ENCODE results near the gene ABHD12.

The ABHD12 gene

DNA sequence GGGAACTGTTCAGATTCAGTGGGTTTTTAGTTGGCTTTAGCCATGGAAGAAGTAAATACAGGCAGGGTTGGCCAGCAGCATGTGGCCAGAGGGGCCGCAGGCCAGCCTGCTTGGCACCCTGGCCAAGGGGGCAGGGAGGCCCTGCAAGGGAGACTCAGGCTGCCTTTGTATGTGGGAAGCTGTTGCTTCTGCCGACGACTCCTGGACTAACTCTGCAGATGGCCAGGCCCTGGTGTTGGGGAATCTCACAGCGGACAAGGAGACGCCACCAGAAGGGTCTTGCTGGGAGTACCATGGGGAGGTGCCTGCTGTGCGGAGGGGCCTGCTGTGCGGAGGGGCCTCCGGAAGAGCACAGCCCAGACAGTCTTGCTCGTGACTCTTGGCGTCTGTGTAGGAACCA, 117.6 kb downstream of the ABHD12 start:
- H3K36me3 ChIP-seq (ENCODE audit: insufficient read depth, low read length) = peaks cover 60% of the 10 kb centered on the region
- TF ChIP-seq EZH2 (IDR thresholded peaks at IDR 0.05; ENCODE audit: borderline replicate concordance, low read length) = no peak
- TF ChIP-seq, protein P1, sequence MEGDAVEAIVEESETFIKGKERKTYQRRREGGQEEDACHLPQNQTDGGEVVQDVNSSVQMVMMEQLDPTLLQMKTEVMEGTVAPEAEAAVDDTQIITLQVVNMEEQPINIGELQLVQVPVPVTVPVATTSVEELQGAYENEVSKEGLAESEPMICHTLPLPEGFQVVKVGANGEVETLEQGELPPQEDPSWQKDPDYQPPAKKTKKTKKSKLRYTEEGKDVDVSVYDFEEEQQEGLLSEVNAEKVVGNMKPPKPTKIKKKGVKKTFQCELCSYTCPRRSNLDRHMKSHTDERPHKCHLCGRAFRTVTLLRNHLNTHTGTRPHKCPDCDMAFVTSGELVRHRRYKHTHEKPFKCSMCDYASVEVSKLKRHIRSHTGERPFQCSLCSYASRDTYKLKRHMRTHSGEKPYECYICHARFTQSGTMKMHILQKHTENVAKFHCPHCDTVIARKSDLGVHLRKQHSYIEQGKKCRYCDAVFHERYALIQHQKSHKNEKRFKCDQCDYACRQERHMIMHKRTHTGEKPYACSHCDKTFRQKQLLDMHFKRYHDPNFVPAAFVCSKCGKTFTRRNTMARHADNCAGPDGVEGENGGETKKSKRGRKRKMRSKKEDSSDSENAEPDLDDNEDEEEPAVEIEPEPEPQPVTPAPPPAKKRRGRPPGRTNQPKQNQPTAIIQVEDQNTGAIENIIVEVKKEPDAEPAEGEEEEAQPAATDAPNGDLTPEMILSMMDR (IDR thresholded peaks at IDR 0.05; ENCODE audit: low read length) = no peak
- no peak overlapping the region for H3K4me3 ChIP-seq (ENCODE audit: low read depth, low read length, poor library complexity, severe bottlenecking)
- no peaks in the 10 kb centered on the region for H3K9me2 ChIP-seq (ENCODE audit: low read depth, low read length)
- no peaks in the 10 kb centered on the region for H3K79me2 ChIP-seq (ENCODE audit: insufficient read depth, low read length)
- no peak overlapping the region for H3K9ac ChIP-seq (ENCODE audit: low read length)
- no peaks in the 10 kb centered on the region for H3K9me3 ChIP-seq (ENCODE audit: low read length)
- peaks cover 12% of the 10 kb centered on the region for H3K4me1 ChIP-seq (ENCODE audit: insufficient read depth, low read length, severe bottlenecking)
- H4K20me1 ChIP-seq (ENCODE audit: insufficient read depth, low read length) = no peaks in the 10 kb centered on the region
- no peak overlapping the region for H3K27ac ChIP-seq (ENCODE audit: low read depth, low read length, poor library complexity, severe bottlenecking)
- H3F3A ChIP-seq (ENCODE audit: insufficient read depth, low read length) = no peaks in the 10 kb centered on the region
- no peaks in the 10 kb centered on the region for H3K27me3 ChIP-seq (ENCODE audit: insufficient read depth, low read length)
- no peak overlapping the region for H3K4me2 ChIP-seq (ENCODE audit: low read length)
- H2AFZ ChIP-seq (ENCODE audit: low read length) = no peak overlapping the region

DNA sequence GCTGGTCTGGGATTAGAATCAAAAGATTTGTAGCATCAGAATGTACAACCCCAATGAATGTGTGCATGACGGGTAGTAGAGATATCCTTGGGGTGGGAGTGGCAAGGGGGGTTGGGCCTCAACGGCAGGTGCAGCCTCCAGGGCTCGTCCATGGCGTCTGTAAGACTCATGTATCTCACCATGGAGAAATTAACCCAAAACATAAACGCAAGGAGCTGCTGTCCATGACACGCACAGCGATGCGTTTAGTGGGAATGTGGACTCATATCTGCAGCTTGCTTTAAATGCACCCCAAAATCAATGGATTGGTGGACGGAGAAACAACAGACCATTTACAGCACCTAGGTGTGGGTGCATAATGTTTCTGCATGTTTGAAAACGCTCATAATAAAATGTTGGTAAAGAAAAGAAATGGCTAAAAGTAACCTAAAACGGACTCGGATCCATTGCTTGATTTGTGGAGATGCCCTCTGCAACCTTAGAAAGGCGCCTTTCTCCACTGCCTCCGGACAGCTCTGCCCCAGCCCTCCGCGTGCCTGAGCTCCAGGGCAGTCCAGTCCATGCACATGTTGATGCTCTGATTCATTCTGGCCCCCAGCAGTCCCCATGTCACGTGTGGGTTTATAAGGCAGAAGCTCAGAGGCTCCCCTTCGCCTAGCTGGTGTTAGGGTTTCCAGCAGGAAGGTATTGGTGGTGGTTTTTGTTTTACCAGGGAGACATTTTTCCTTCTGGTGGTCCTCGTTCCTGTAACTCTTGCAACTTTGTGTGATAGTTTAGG, 118.2 kb downstream of the ABHD12 start:
- Histone ChIP-seq H4K20me1 (ENCODE audit: insufficient read depth, low read length) (no peaks in the 10 kb centered on the region), H3K27me3 (ENCODE audit: insufficient read depth, low read length) (no peaks in the 10 kb centered on the region), H3K9me2 (ENCODE audit: low read depth, low read length) (no peaks in the 10 kb centered on the region), H3K27ac (ENCODE audit: low read depth, low read length, poor library complexity, severe bottlenecking) (no peak overlapping the region), H3K9ac (ENCODE audit: low read length) (no peak overlapping the region), H3F3A (ENCODE audit: insufficient read depth, low read length) (no peaks in the 10 kb centered on the region), H3K4me1 (ENCODE audit: insufficient read depth, low read length, severe bottlenecking) (peaks cover 17% of the 10 kb centered on the region), H3K79me2 (ENCODE audit: insufficient read depth, low read length) (no peaks in the 10 kb centered on the region), H3K9me3 (ENCODE audit: low read length) (no peaks in the 10 kb centered on the region), H2AFZ (ENCODE audit: low read length) (no peak overlapping the region), H3K36me3 (ENCODE audit: insufficient read depth, low read length) (peaks cover 54% of the 10 kb centered on the region), H3K4me2 (ENCODE audit: low read length) (no peak overlapping the region), H3K4me3 (ENCODE audit: low read depth, low read length, poor library complexity, severe bottlenecking) (no peak overlapping the region)
- TF ChIP-seq EZH2 (IDR thresholded peaks at IDR 0.05; ENCODE audit: borderline replicate concordance, low read length) = no peak
- TF ChIP-seq, protein P1 (IDR thresholded peaks at IDR 0.05; ENCODE audit: low read length) = no peak

DNA sequence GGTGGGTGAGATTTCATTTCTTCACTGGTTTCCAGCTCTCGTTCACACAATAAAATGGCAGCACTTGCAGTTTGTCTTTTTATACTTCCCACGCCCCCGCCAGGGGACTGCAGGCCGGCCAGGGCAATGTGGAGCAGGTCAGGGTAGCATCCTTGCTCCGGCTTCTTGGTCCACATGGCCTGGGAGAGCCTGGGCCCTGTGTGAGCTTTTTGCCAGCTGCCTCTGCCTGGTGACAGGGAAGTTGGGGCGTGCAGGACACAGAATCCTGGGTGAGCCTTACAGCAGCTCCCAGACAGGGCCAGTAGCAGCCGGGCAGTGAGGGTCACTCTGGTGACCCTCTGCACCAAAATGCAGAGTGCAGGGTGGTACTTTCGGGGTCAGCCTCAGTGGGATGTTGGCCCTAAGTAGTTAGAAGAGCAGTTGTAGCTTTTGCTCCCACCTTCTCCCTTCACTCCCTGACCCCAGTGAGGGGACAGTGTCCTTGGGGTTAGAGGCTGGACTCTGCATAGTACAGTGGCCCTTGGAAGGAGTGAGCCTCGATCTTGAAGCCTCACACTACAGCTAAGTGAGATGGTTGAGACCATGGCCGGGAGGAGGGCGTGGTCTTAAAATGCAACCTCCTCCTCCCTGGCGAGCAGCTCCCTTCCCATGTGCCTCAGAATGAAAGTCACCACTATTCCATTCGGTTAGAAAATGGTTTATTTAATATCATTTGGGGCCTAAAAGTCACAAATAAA, 119.0 kb downstream of the ABHD12 start:
- Histone ChIP-seq H3K9ac (ENCODE audit: low read length) (no peak overlapping the region), H2AFZ (ENCODE audit: low read length) (no peak overlapping the region), H4K20me1 (ENCODE audit: insufficient read depth, low read length) (no peaks in the 10 kb centered on the region), H3F3A (ENCODE audit: insufficient read depth, low read length) (no peaks in the 10 kb centered on the region), H3K79me2 (ENCODE audit: insufficient read depth, low read length) (no peaks in the 10 kb centered on the region), H3K27me3 (ENCODE audit: insufficient read depth, low read length) (no peaks in the 10 kb centered on the region), H3K4me3 (ENCODE audit: low read depth, low read length, poor library complexity, severe bottlenecking) (no peak overlapping the region), H3K9me3 (ENCODE audit: low read length) (no peaks in the 10 kb centered on the region), H3K4me1 (ENCODE audit: insufficient read depth, low read length, severe bottlenecking) (peaks cover 25% of the 10 kb centered on the region), H3K27ac (ENCODE audit: low read depth, low read length, poor library complexity, severe bottlenecking) (no peak overlapping the region), H3K4me2 (ENCODE audit: low read length) (no peak overlapping the region), H3K9me2 (ENCODE audit: low read depth, low read length) (no peaks in the 10 kb centered on the region), H3K36me3 (ENCODE audit: insufficient read depth, low read length) (peaks cover 51% of the 10 kb centered on the region)
- TF ChIP-seq EZH2 (IDR thresholded peaks at IDR 0.05; ENCODE audit: borderline replicate concordance, low read length) = no peak

All from OCI-LY1 (cell line).